WI38 (cell line): ENCODE results near the gene NHLRC2.

Source experiments
- H3K4me3 ChIP-seq: 2 replicates; pipeline ENCODE4 v1.5.1; 2011; ENCODE audit warnings: low read depth, mild to moderate bottlenecking, control low read depth, low read length
- TF ChIP-seq, protein P1 (sequence below): IDR thresholded peaks from 2 replicates; pipeline ENCODE4 v1.5.1; 2012; ENCODE audit warnings: low read depth, mild to moderate bottlenecking, control low read depth, low read length

NHLRC2 gene

DNA sequence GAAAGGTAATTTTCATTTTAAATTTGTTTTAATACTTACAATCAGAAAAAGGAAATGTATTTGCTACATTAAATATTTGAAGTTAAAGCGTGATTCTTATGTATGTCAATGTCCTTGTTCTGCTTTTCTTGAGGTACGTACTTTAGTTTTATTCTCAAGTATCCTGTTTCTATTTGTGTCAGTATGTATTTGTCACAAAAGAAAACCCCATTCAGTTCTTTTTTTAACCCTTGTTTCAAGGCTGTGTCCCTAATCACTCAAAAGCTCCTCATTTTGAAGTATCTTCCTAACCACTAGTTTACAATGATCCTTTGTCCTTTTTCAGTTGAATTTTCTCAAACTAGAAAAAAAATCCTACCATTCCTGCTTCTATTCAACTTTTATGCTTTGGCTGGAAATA, 25.2 kb downstream of the NHLRC2 start:
- TF ChIP-seq, protein P1, sequence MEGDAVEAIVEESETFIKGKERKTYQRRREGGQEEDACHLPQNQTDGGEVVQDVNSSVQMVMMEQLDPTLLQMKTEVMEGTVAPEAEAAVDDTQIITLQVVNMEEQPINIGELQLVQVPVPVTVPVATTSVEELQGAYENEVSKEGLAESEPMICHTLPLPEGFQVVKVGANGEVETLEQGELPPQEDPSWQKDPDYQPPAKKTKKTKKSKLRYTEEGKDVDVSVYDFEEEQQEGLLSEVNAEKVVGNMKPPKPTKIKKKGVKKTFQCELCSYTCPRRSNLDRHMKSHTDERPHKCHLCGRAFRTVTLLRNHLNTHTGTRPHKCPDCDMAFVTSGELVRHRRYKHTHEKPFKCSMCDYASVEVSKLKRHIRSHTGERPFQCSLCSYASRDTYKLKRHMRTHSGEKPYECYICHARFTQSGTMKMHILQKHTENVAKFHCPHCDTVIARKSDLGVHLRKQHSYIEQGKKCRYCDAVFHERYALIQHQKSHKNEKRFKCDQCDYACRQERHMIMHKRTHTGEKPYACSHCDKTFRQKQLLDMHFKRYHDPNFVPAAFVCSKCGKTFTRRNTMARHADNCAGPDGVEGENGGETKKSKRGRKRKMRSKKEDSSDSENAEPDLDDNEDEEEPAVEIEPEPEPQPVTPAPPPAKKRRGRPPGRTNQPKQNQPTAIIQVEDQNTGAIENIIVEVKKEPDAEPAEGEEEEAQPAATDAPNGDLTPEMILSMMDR: no peak
- no peak overlapping the region for H3K4me3 ChIP-seq

DNA sequence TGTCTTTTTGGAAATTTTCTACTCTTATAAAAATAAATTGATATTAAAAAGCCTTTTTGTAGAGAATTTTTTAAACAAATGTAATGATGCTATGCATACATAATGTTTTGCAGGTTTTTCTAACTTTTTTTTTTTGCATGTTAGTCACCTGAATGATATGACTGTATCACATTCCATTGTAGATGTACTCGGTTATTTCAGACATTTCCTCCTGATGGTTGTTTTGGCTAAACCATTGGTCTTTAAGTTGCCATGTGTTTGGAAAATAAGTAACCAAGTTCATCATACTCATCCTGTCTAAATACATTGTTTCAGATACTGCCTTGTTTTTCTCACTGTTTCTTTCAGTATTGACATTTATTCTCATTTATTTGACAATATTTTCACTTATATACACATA, 25.8 kb downstream of the NHLRC2 start:
- TF ChIP-seq, protein P1: no peak
- no peak overlapping the region for H3K4me3 ChIP-seq

DNA sequence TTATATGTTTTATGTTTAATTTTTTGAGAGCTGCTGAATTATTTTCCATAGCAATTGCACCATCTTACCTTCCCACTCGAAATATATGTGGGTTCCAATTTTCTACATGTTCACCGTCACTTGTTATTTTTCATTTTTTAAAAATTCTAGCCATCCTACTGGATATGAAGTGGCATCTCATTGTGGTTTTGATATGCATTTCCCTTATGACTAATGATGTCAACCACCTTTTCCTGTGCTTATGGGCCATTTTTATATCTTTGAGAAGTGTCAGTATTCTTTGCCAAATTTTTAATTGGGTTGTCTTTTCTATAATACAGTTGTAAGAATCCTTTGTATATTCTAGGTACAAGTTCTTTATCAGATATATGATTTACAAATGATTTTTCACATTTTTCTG, 27.8 kb downstream of the NHLRC2 start:
- no peak overlapping the region for H3K4me3 ChIP-seq
- TF ChIP-seq, protein P1: no peak

DNA sequence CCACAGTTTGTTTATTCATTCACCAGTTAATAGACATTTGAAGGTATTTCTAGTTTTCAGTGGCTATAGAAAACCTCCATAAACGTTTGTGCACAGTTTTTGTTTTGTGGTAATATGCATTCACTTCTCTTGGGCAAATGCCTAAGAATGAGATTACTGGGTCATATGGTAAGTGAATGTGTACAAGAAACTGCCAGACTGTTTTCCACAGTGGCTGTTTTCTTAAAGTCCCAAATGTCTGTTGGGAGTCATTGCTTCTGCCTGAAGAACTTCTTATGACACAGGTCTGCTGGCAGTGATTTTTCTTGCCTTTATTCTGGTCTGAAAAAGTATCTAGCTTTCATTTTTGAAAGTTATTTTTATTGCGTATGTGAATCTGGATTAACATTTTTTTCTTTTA, 35.5 kb downstream of the NHLRC2 start:
- H3K4me3 ChIP-seq: no peak overlapping the region
- TF ChIP-seq, protein P1: no peak

DNA sequence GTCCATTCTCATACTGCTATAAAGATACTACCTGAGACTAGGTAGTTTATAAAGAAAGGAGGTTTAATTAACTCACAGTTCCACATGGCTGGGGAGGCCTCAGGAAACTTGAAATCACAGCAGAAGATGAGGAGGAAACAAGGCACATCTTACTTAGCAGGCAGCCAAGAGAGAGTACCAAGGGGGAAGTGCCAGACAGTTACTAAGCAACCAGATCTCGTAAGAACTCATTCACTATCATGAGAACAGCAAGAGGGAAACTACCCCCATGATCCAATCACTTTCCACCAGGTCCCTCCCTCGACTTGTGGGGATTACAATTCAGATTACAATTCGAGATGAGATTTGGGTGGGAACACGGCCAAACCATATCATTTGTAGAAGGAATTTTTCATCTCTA, 36.3 kb downstream of the NHLRC2 start:
- no peak overlapping the region for H3K4me3 ChIP-seq
- TF ChIP-seq, protein P1: no peak

DNA sequence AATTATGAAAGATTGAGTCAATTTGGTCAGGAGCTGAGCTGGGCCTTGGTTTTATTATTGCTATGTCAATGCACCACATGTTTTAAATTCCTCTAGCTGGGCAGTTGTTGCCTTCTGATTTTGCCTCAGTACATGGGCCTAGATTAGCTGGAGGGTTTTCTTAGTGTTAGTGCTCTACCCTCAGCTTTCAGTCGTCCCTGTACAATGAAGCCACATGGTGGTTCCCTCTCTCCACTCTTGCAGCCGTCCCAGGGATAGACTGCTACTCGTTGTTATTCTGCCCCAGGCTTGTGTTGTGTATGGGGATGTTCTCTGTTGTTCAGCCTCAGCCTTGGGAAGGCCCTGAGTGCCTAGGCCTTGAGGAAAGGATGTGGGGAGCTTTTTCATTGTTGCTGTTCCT, 37.0 kb downstream of the NHLRC2 start:
- TF ChIP-seq, protein P1: no peak
- H3K4me3 ChIP-seq: no peak overlapping the region

DNA sequence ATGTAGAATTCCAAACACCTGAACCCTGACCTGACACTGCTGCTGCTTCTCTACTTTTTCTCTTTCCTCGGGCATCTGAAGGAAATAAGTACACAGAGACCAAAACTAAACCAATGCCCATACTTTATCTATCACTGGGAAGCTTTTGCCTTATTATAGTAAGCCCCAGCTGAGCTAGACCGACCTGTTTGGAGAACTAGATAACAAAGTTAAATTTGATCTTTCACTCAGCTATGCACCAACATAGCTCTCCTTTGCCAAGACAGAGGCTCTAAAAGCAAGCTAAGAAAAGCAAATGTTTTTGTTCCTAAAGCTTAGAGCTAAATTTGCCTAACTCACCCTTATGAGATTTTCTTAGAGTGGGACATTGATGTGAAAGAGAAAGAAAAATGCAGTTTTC, 39.1 kb downstream of the NHLRC2 start:
- H3K4me3 ChIP-seq: no peak overlapping the region
- TF ChIP-seq, protein P1: no peak
